Activated CD4-positive, alpha-beta T cell treated with anti-CD3 and anti-CD28 coated beads for 36 hours (primary cell): ENCODE data around the gene USP6NL. TPM values are rescaled to one million over a fixed set of nuclear protein-coding genes. Genes with fewer than 3 reads are reported as not detected.
A peak's percentile ranks its signal among the peaks of the same experiment; 100 is the strongest.

Experiments used
- ATAC-seq: fragments of 200-7000 bp; cut with Tn5 transposase; one replicate; pipeline ENCODE4 v1.10.0; 2021; ENCODE audit warnings: mild to moderate bottlenecking, moderate library complexity
- CTCF ChIA-PET: fragments of 350-600 bp; sonication (Branson Sonifier 250); formaldehyde crosslinking; loops from one replicate; lab custom pipeline; 2021; ENCODE audit warnings: antibody characterized with exemption; lab: Charles Lee
- POLR2A ChIA-PET: fragments of 350-600 bp; sonication (Branson Sonifier 250); formaldehyde crosslinking; loops from one replicate; lab custom pipeline; 2021; ENCODE audit warnings: antibody characterized with exemption, inconsistent platforms; lab: Charles Lee
- DNase-seq: peaks from one replicate; pipeline ENCODE4 v3.0.0-alpha.2; 2020
- H3K27ac Mint-ChIP-seq: one replicate; pipeline ENCODE4 v1.8.0; 2021; ENCODE audit warnings: mixed read lengths
- H3K27me3 Mint-ChIP-seq: one replicate; pipeline ENCODE4 v1.8.0; 2021; ENCODE audit warnings: mixed read lengths
- H3K36me3 Mint-ChIP-seq: one replicate; pipeline ENCODE4 v1.8.0; 2021; ENCODE audit warnings: low read depth, mixed read lengths
- H3K4me1 Mint-ChIP-seq: one replicate; pipeline ENCODE4 v1.8.0; 2021; ENCODE audit warnings: mixed read lengths
- H3K4me3 Mint-ChIP-seq: one replicate; pipeline ENCODE4 v1.8.0; 2021; ENCODE audit warnings: mild to moderate bottlenecking, moderate library complexity, mixed read lengths
- H3K9me3 Mint-ChIP-seq: one replicate; pipeline ENCODE4 v1.8.0; 2021; ENCODE audit warnings: low read depth, mixed read lengths
- intact Hi-C, 2 experiments: fragments of 100-400 bp; cut with DNase I in 1 of 2; cut with micrococcal nuclease in 1 of 2; formaldehyde crosslinking; loops; one replicate each; pipeline versions ENCODE4 v1.14.2 to v1.15.1; 2022 to 2024; cut with DNase I, micrococcal nuclease
- total RNA-seq, 2 experiments: library from RNA; stranded (reverse); gene quantifications; one replicate each; pipeline ENCODE4 v1.2.3, GENCODE V29; 2021

USP6NL gene
- total RNA-seq, 2 experiments from 2014 or later: 4.4 to 5.4 TPM

DNA sequence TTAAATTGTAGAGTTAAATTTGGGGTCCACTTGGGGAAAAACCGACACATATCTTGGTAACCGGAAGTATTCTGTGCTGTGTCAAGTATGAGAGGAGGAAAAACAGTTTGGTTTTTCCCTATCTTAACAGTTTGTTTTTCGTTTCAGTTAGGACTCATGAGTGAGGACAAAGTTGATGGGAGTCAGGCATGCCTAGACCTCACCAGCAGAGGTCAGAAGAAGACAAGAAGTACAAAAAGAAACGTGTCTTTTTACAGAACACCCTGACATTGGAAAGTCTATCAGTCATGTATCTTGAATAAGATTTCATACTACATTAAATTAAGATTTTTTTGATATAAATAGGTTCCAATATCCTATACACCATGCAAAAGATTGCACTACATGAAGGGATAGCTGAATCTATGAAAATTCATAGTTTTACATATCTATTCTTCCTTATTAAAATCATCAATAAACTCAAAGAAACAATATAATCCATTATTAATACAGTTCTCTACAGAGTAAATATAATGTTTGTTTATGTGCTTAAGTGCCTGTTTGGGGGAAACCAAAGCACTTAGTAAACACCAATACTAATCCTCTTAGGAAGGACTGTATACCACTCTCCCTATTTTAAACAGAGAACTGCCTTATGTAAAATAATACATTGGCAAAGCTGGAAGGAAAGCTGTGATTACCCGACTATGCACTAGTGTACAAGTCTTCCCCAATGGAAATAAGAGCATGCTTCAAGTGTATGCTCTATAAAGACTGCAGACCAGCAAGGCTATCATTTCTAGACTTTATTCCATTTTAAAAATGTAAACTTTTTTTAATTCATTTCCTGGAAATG is 95.6 kb downstream of the USP6NL start:
- H3K9me3 Mint-ChIP-seq: no peaks in the 10 kb centered on the region
- intact Hi-C loops: loop anchor here (1.0 to 10.0 kb wide), 12 partner anchors 36 to 471 kb away; partner anchors contain the start of genes USP6NL (in 2 of the 2) and PROSER2 (in 1 of the 2)
- DNase-seq (peak; percentile 65), ATAC-seq (peak; percentile 76)
- H3K36me3 Mint-ChIP-seq: peaks cover 5% of the 10 kb centered on the region
- no peak overlapping the region for H3K4me3 Mint-ChIP-seq
- peaks cover 7% of the 10 kb centered on the region for H3K27me3 Mint-ChIP-seq
- ChIA-PET CTCF (interaction anchor here (0.6 to 5.8 kb wide), 25 partner anchors 10 to 1373 kb away, joined by 3 to 125 read pairs (median 4); no protein-coding TSS in a partner anchor), POLR2A (interaction anchor here (0.5 kb wide), 1 partner anchor 130 kb away, joined by 3 read pairs; no protein-coding TSS in a partner anchor)
- H3K4me1 Mint-ChIP-seq: peaks cover 21% of the 10 kb centered on the region
- no peak overlapping the region for H3K27ac Mint-ChIP-seq

DNA sequence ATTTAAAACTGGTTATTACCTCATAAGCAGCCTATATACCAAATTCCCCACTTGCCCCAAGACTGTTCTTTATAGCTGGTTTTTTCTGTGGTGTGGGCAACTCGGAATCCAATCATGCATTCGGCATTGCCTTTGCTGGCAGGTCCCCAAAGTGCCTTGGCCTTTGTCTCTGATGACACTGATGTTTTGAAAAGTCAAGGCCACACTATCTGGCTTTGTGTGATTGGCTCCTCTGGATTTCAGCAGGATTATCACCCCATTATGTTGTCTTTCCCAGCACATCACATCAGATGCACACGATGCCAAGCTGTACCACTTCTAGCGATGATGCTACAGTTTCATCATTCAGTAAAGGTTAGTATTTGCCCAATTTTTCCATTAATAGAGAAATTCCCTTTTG is 97.7 kb downstream of the USP6NL start:
- H3K4me1 Mint-ChIP-seq: peaks cover 21% of the 10 kb centered on the region
- ChIA-PET POLR2A (no interaction called here), CTCF (interaction anchor here (0.7 to 5.8 kb wide), 5 partner anchors 8 to 258 kb away, joined by 3 to 125 read pairs (median 19); no protein-coding TSS in a partner anchor)
- H3K27me3 Mint-ChIP-seq: peaks cover 7% of the 10 kb centered on the region
- H3K4me3 Mint-ChIP-seq: no peak overlapping the region
- DNase-seq (no peak), ATAC-seq (no peak)
- H3K27ac Mint-ChIP-seq: no peak overlapping the region
- no peaks in the 10 kb centered on the region for H3K9me3 Mint-ChIP-seq
- intact Hi-C loops: loop anchor here in 1 of 2 experiments (10.0 kb wide), 1 partner anchor 471 kb away; no protein-coding TSS in a partner anchor
- peaks cover 2% of the 10 kb centered on the region for H3K36me3 Mint-ChIP-seq

GRCh38 chr10:11512596-11512995 is 98.9 kb downstream of the USP6NL start:
- peaks cover 19% of the 10 kb centered on the region for H3K4me1 Mint-ChIP-seq
- no peak overlapping the region for H3K27ac Mint-ChIP-seq
- intact Hi-C loops: loop anchor here in 1 of 2 experiments (10.0 kb wide), 1 partner anchor 472 kb away; no protein-coding TSS in a partner anchor
- CTCF ChIA-PET: interaction anchor here (5.8 kb wide), 1 partner anchor 245 kb away, joined by 125 read pairs; no protein-coding TSS in a partner anchor
- POLR2A ChIA-PET: no interaction called here
- H3K4me3 Mint-ChIP-seq: no peak overlapping the region
- ATAC-seq (no peak), DNase-seq (no peak)
- H3K36me3 Mint-ChIP-seq: no peaks in the 10 kb centered on the region
- H3K9me3 Mint-ChIP-seq: no peaks in the 10 kb centered on the region
- peaks cover 5% of the 10 kb centered on the region for H3K27me3 Mint-ChIP-seq

- ChIA-PET POLR2A (no interaction called here), CTCF (interaction anchor here (0.8 to 5.8 kb wide), 3 partner anchors 11 to 246 kb away, joined by 3 to 125 read pairs (median 3); no protein-coding TSS in a partner anchor)
- Mint-ChIP-seq H3K36me3 (no peaks in the 10 kb centered on the region), H3K4me1 (peaks cover 7% of the 10 kb centered on the region), H3K9me3 (no peaks in the 10 kb centered on the region), H3K27ac (no peak overlapping the region), H3K27me3 (peaks cover 3% of the 10 kb centered on the region), H3K4me3 (no peak overlapping the region)
- DNase-seq (no peak), ATAC-seq (no peak)
- intact Hi-C loops: loop anchor here in 1 of 2 experiments (10.0 kb wide), 1 partner anchor 473 kb away; no protein-coding TSS in a partner anchor
Measured at GRCh38 chr10:11511321-11511720, 100.1 kb downstream of the USP6NL start.

- H3K27ac Mint-ChIP-seq: no peak overlapping the region
- DNase-seq (no peak), ATAC-seq (no peak)
- H3K36me3 Mint-ChIP-seq: no peaks in the 10 kb centered on the region
- peaks cover 3% of the 10 kb centered on the region for H3K27me3 Mint-ChIP-seq
- CTCF ChIA-PET: interaction anchor here (1.1 to 5.8 kb wide), 2 partner anchors 10 to 246 kb away, joined by 3 to 125 read pairs; no protein-coding TSS in a partner anchor
- no peaks in the 10 kb centered on the region for H3K9me3 Mint-ChIP-seq
- POLR2A ChIA-PET: no interaction called here
- peaks cover 9% of the 10 kb centered on the region for H3K4me1 Mint-ChIP-seq
- H3K4me3 Mint-ChIP-seq: no peak overlapping the region
- intact Hi-C loops: loop anchor here in 1 of 2 experiments (10.0 kb wide), 1 partner anchor 474 kb away; no protein-coding TSS in a partner anchor
Measured at GRCh38 chr10:11510736-11511135, 100.7 kb downstream of the USP6NL start.

- Mint-ChIP-seq H3K9me3 (no peaks in the 10 kb centered on the region), H3K36me3 (no peaks in the 10 kb centered on the region), H3K27ac (no peak overlapping the region), H3K4me3 (no peak overlapping the region), H3K27me3 (peaks cover 3% of the 10 kb centered on the region), H3K4me1 (peaks cover 10% of the 10 kb centered on the region)
- ATAC-seq: no peak
- no peak for DNase-seq
- ChIA-PET POLR2A (no interaction called here), CTCF (interaction anchor here (0.6 to 1.7 kb wide), 4 partner anchors 15 to 246 kb away, joined by 3 to 5 read pairs (median 4); no protein-coding TSS in a partner anchor)
- intact Hi-C loops: loop anchor here in 1 of 2 experiments (10.0 kb wide), 1 partner anchor 475 kb away; no protein-coding TSS in a partner anchor
Measured at GRCh38 chr10:11510281-11510680, 101.2 kb downstream of the USP6NL start.

- ChIA-PET POLR2A (no interaction called here), CTCF (interaction anchor here (0.8 to 1.7 kb wide), 5 partner anchors 11 to 249 kb away, joined by 3 to 9 read pairs (median 4); no protein-coding TSS in a partner anchor)
- Mint-ChIP-seq H3K4me3 (no peak overlapping the region), H3K36me3 (no peaks in the 10 kb centered on the region), H3K9me3 (no peaks in the 10 kb centered on the region), H3K27ac (no peak overlapping the region), H3K27me3 (peaks cover 3% of the 10 kb centered on the region), H3K4me1 (peaks cover 16% of the 10 kb centered on the region)
- no peak for DNase-seq
- intact Hi-C loops: no loop called here
- ATAC-seq: no peak
Measured at GRCh38 chr10:11509036-11509435, 102.4 kb downstream of the USP6NL start.

DNA sequence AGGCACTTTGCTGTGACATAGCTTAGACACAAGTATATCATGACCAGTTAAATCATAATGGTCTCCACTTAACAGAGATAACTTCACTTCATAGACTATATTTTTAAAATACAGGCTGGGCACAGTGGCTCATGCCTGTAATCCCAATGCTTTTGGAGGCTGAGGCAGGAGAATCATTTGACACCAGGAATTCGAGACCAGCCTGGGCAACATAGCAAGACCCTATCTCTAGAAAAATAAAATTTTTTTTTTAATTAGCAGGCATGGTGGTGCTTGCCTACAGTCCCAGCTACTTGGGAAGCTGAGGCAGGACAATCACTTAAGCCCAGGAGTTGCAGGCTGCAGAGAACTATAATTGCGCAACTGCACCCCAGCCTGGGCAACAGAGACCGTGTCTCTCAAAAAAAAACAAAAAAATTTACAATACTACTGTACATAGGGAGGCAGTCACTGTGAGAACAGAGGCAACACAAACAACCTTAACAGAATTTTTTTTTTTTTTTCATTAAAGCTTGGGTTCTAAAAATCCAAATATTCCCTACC is 105.1 kb downstream of the USP6NL start:
- DNase-seq (no peak), ATAC-seq (no peak)
- ChIA-PET CTCF (interaction anchor here (0.6 to 2.5 kb wide), 6 partner anchors 8 to 337 kb away, joined by 3 to 22 read pairs (median 5); no protein-coding TSS in a partner anchor), POLR2A (no interaction called here)
- intact Hi-C loops: no loop called here
- Mint-ChIP-seq H3K9me3 (no peaks in the 10 kb centered on the region), H3K4me3 (no peak overlapping the region), H3K27ac (no peak overlapping the region), H3K36me3 (no peaks in the 10 kb centered on the region), H3K4me1 (peaks cover 16% of the 10 kb centered on the region), H3K27me3 (no peaks in the 10 kb centered on the region)

DNA sequence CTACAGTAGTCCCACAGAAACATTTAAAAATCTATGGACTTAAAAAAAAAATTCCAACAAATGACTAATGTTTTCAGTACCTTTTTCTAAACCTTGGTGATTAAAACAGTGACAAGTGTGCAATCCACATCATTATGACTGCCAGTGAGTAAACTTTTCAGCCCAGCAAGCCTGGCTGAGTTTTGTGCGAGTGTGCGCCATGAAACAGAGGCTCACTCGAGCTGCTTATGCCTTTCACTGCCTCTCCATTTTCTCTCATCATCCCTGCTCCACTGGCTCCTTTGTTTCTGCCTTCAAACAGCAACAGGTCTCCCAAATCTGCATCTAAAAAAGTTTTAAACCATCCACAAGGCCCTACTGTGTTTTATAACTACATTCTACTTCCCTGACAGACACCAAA is 105.8 kb downstream of the USP6NL start:
- peak; percentile 72 for DNase-seq
- H3K27me3 Mint-ChIP-seq: no peaks in the 10 kb centered on the region
- CTCF ChIA-PET: interaction anchor here (1.0 to 2.5 kb wide), 7 partner anchors 9 to 252 kb away, joined by 3 to 22 read pairs (median 4); no protein-coding TSS in a partner anchor
- peak; percentile 99 for ATAC-seq
- no peak overlapping the region for H3K4me3 Mint-ChIP-seq
- peak overlapping the region; percentile 44 for H3K27ac Mint-ChIP-seq
- peaks cover 16% of the 10 kb centered on the region for H3K4me1 Mint-ChIP-seq
- POLR2A ChIA-PET: no interaction called here
- H3K36me3 Mint-ChIP-seq: no peaks in the 10 kb centered on the region
- H3K9me3 Mint-ChIP-seq: no peaks in the 10 kb centered on the region
- intact Hi-C loops: no loop called here

DNA sequence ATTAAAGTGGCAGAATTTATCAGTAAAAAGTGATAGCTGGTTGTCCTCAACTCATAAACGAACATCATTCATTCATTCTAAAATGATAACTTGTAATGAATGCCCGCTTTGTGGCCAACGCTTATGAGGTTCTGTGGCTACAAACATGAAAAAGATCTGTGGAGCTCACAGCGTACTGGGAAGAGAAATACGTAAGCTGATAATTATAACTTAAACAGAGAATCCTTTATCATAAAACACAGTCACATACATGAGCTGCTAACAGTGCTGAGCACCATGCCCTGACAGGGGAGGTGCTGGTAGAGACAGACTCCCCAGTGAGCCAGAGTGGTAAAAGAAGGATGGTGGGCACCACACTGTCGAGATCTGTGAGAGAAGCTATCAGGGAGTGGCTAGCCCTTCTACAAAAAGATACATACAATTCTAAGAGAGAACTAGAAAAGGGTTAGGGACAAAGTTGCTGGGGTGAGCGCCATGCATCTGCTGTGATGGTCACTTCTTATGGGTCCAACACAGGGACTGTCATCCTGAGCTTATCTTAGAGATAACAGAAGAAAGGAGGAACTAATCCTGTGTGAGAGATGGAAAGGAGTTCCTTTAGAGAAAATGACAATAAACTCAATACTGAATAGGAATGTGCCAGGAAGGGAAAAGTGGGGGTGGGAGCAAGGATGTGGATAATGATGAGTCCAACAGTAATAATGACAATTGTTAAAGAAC is 106.7 kb downstream of the USP6NL start:
- ChIA-PET CTCF (interaction anchor here (0.5 to 2.5 kb wide), 7 partner anchors 9 to 315 kb away, joined by 3 to 22 read pairs (median 3); no protein-coding TSS in a partner anchor), POLR2A (no interaction called here)
- H3K4me3 Mint-ChIP-seq: no peak overlapping the region
- no peaks in the 10 kb centered on the region for H3K9me3 Mint-ChIP-seq
- DNase-seq (no peak), ATAC-seq (no peak)
- H3K27me3 Mint-ChIP-seq: no peaks in the 10 kb centered on the region
- no peaks in the 10 kb centered on the region for H3K36me3 Mint-ChIP-seq
- H3K4me1 Mint-ChIP-seq: peaks cover 16% of the 10 kb centered on the region
- no peak overlapping the region for H3K27ac Mint-ChIP-seq
- intact Hi-C loops: no loop called here
